Karpas-422 (cell line): ENCODE results near the gene GABBR1. TPM values are rescaled to one million over a fixed set of nuclear protein-coding genes. Genes with fewer than 3 reads are reported as not detected.
"Not testable (repeated sequence)": the region's sequence is repeated elsewhere in the genome, so short reads cannot be mapped to it uniquely, and the experiment has no call there.

Experiments used
- DNase-seq: peaks from one replicate; pipeline ENCODE4 v3.0.0-alpha.2; 2015
- H2AFZ ChIP-seq: fragments of 200-600 bp; sonication (generic); 2 replicates; pipeline ENCODE4 v1.6.1; 2014; ENCODE audit warnings: antibody characterized with exemption, low read length, mixed read lengths
- H3K27ac ChIP-seq: fragments of 200-600 bp; sonication (generic); 2 replicates; pipeline ENCODE4 v1.5.1; 2014; ENCODE audit warnings: mild to moderate bottlenecking, low read length, moderate library complexity
- H3K27me3 ChIP-seq: fragments of 200-600 bp; sonication (generic); 2 replicates; pipeline ENCODE4 v1.6.1; 2014; ENCODE audit warnings: low read length, mixed read lengths
- H3K36me3 ChIP-seq: fragments of 200-600 bp; sonication (generic); 2 replicates; pipeline ENCODE4 v1.6.1; 2014; ENCODE audit warnings: low read length, mixed read lengths; ENCODE audit not compliant: insufficient read depth
- H3K4me1 ChIP-seq: fragments of 200-600 bp; sonication (generic); 2 replicates; pipeline ENCODE4 v1.6.1; 2014; ENCODE audit warnings: mild to moderate bottlenecking, low read length, mixed read lengths
- H3K4me2 ChIP-seq: fragments of 200-600 bp; sonication (generic); 2 replicates; pipeline ENCODE4 v1.6.1; 2014; ENCODE audit warnings: low read length, low read depth, mild to moderate bottlenecking; ENCODE audit not compliant: poor library complexity, severe bottlenecking
- H3K4me3 ChIP-seq: fragments of 200-600 bp; sonication (generic); 2 replicates; pipeline ENCODE4 v1.5.1; 2014; ENCODE audit warnings: mild to moderate bottlenecking, antibody characterized with exemption, low read length, mixed read lengths
- H3K79me2 ChIP-seq: fragments of 200-600 bp; sonication (generic); 2 replicates; pipeline ENCODE4 v1.6.1; 2014; ENCODE audit warnings: mild to moderate bottlenecking, low read length, mixed read lengths
- H3K9ac ChIP-seq: fragments of 200-600 bp; sonication (generic); 2 replicates; pipeline ENCODE4 v1.6.0; 2014; ENCODE audit warnings: low read length
- H3K9me2 ChIP-seq: fragments of 200-600 bp; sonication (generic), shearing (Covaris generic); replicated peaks from 2 replicates; pipeline ENCODE4 v1.6.0; 2014; ENCODE audit warnings: mild to moderate bottlenecking, low read length, moderate library complexity; ENCODE audit not compliant: insufficient read depth
- H3K9me3 ChIP-seq: fragments of 300-700, 200-600 bp; sonication (generic); 2 replicates; pipeline ENCODE4 v1.6.1; 2014; ENCODE audit warnings: low read length, mixed read lengths
- H4K20me1 ChIP-seq: fragments of 200-600 bp; sonication (generic); 2 replicates; pipeline ENCODE4 v1.6.1; 2014; ENCODE audit warnings: mild to moderate bottlenecking, antibody characterized with exemption, low read length, low read depth; ENCODE audit not compliant: insufficient read depth
- total RNA-seq: library from RNA; depleted of rRNA; stranded (reverse); fragments of >200 nt; shearing (Covaris generic); gene quantifications from 2 replicates; pipeline ENCODE4 v1.2.3, GENCODE V29; 2014; ENCODE audit warnings: low replicate concordance

The GABBR1 gene
- total RNA-seq, 1 experiment from 2014 or later, result 10.5 TPM

- no peaks in the 10 kb centered on the region for H3K79me2 ChIP-seq
- H3K9ac ChIP-seq, result no peak overlapping the region
- H2AFZ ChIP-seq, result no peak overlapping the region
- H3K4me3 ChIP-seq, result no peak overlapping the region
- no peak overlapping the region for H3K4me2 ChIP-seq
- no peaks in the 10 kb centered on the region for H4K20me1 ChIP-seq
- no peaks in the 10 kb centered on the region for H3K27me3 ChIP-seq
- H3K9me2 ChIP-seq, result no peaks in the 10 kb centered on the region
- no peaks in the 10 kb centered on the region for H3K36me3 ChIP-seq
- H3K9me3 ChIP-seq, result no peaks in the 10 kb centered on the region
- no peak for DNase-seq
- H3K4me1 ChIP-seq, result no peaks in the 10 kb centered on the region
- no peak overlapping the region for H3K27ac ChIP-seq
Measured at GRCh38 chr6:29674008-29674407, 41.0 kb upstream of the GABBR1 start.

GRCh38 chr6:29673161-29673560 lies 40.2 kb upstream of the GABBR1 start:
- no peak overlapping the region for H3K27ac ChIP-seq

GRCh38 chr6:29672116-29672515 lies 39.1 kb upstream of the GABBR1 start:
- H3K27ac ChIP-seq, DNase-seq, H2AFZ ChIP-seq, H3K4me1 ChIP-seq, H3K9ac ChIP-seq, H3K36me3 ChIP-seq, H4K20me1 ChIP-seq, H3K9me3 ChIP-seq, H3K9me2 ChIP-seq, H3K4me2 ChIP-seq, H3K4me3 ChIP-seq, H3K79me2 ChIP-seq, H3K27me3 ChIP-seq: not testable (repeated sequence)

More at GRCh38 chr6:29673161-29673560, 40.2 kb upstream of the GABBR1 start:
- H3K4me3 ChIP-seq, result no peak overlapping the region
- no peaks in the 10 kb centered on the region for H4K20me1 ChIP-seq
- H3K9me3 ChIP-seq, result no peaks in the 10 kb centered on the region
- H2AFZ ChIP-seq, result no peak overlapping the region
- H3K27me3 ChIP-seq, result no peaks in the 10 kb centered on the region
- H3K4me2 ChIP-seq, result no peak overlapping the region
- H3K36me3 ChIP-seq, result no peaks in the 10 kb centered on the region
- no peaks in the 10 kb centered on the region for H3K79me2 ChIP-seq
- H3K4me1 ChIP-seq, result no peaks in the 10 kb centered on the region
- H3K9ac ChIP-seq, result no peak overlapping the region
- H3K9me2 ChIP-seq, result no peaks in the 10 kb centered on the region
- DNase-seq, result no peak

- H2AFZ ChIP-seq, result no peak overlapping the region
- H3K27ac ChIP-seq, result no peak overlapping the region
- no peak for DNase-seq
- no peaks in the 10 kb centered on the region for H3K27me3 ChIP-seq
- no peak overlapping the region for H3K9ac ChIP-seq
- no peak overlapping the region for H3K4me2 ChIP-seq
- H3K9me3 ChIP-seq, result no peaks in the 10 kb centered on the region
- no peaks in the 10 kb centered on the region for H3K4me1 ChIP-seq
- H3K9me2 ChIP-seq, result no peaks in the 10 kb centered on the region
- H4K20me1 ChIP-seq, result no peaks in the 10 kb centered on the region
- no peak overlapping the region for H3K4me3 ChIP-seq
- no peaks in the 10 kb centered on the region for H3K36me3 ChIP-seq
- H3K79me2 ChIP-seq, result no peaks in the 10 kb centered on the region
Measured at GRCh38 chr6:29671026-29671425, 38.0 kb upstream of the GABBR1 start.

- H3K9me2 ChIP-seq, result no peaks in the 10 kb centered on the region
- H4K20me1 ChIP-seq, result no peaks in the 10 kb centered on the region
- no peak for DNase-seq
- H3K4me3 ChIP-seq, result no peak overlapping the region
- no peak overlapping the region for H2AFZ ChIP-seq
- no peak overlapping the region for H3K4me2 ChIP-seq
- H3K9ac ChIP-seq, result no peak overlapping the region
- no peaks in the 10 kb centered on the region for H3K9me3 ChIP-seq
- no peaks in the 10 kb centered on the region for H3K27me3 ChIP-seq
- H3K4me1 ChIP-seq, result no peaks in the 10 kb centered on the region
- H3K36me3 ChIP-seq, result no peaks in the 10 kb centered on the region
- H3K79me2 ChIP-seq, result no peaks in the 10 kb centered on the region
- no peak overlapping the region for H3K27ac ChIP-seq
Measured at GRCh38 chr6:29667158-29667557, 34.2 kb upstream of the GABBR1 start.

GRCh38 chr6:29666826-29667130 lies 33.8 kb upstream of the GABBR1 start:
- Histone ChIP-seq H3K27ac (no peak overlapping the region), H3K4me3 (no peak overlapping the region), H3K9me3 (no peaks in the 10 kb centered on the region), H3K79me2 (no peaks in the 10 kb centered on the region), H3K36me3 (no peaks in the 10 kb centered on the region), H3K9ac (no peak overlapping the region), H3K4me2 (no peak overlapping the region), H3K9me2 (no peaks in the 10 kb centered on the region), H4K20me1 (no peaks in the 10 kb centered on the region), H3K4me1 (no peaks in the 10 kb centered on the region), H2AFZ (no peak overlapping the region), H3K27me3 (no peaks in the 10 kb centered on the region)
- no peak for DNase-seq

- no peak overlapping the region for H3K9ac ChIP-seq
Measured at GRCh38 chr6:29665942-29666825, 33.2 kb upstream of the GABBR1 start.

GRCh38 chr6:29663300-29664042 lies 30.5 kb upstream of the GABBR1 start:
- H3K9ac ChIP-seq, result no peak overlapping the region
- DNase-seq, result no peak
- no peaks in the 10 kb centered on the region for H3K9me2 ChIP-seq
- H3K36me3 ChIP-seq, result no peaks in the 10 kb centered on the region
- no peak overlapping the region for H2AFZ ChIP-seq
- H3K79me2 ChIP-seq, result no peaks in the 10 kb centered on the region
- no peak overlapping the region for H3K4me2 ChIP-seq
- no peaks in the 10 kb centered on the region for H3K4me1 ChIP-seq
- no peaks in the 10 kb centered on the region for H3K9me3 ChIP-seq
- no peaks in the 10 kb centered on the region for H3K27me3 ChIP-seq
- no peak overlapping the region for H3K4me3 ChIP-seq
- H4K20me1 ChIP-seq, result no peaks in the 10 kb centered on the region
- no peak overlapping the region for H3K27ac ChIP-seq

More at GRCh38 chr6:29665942-29666825, 33.2 kb upstream of the GABBR1 start:
- H3K27ac ChIP-seq, result no peak overlapping the region
- no peak overlapping the region for H2AFZ ChIP-seq
- H3K4me1 ChIP-seq, result no peaks in the 10 kb centered on the region
- H3K36me3 ChIP-seq, result no peaks in the 10 kb centered on the region
- H3K27me3 ChIP-seq, result no peaks in the 10 kb centered on the region
- no peaks in the 10 kb centered on the region for H3K9me3 ChIP-seq
- H3K4me3 ChIP-seq, result no peak overlapping the region
- H3K9me2 ChIP-seq, result no peaks in the 10 kb centered on the region
- no peak overlapping the region for H3K4me2 ChIP-seq
- H4K20me1 ChIP-seq, result no peaks in the 10 kb centered on the region
- DNase-seq, result no peak
- no peaks in the 10 kb centered on the region for H3K79me2 ChIP-seq
